NCI-H510A treated with DMSO at 0.1 percent for 48 hours (cell line): Measurements from ENCODE around the gene CPT1B.
A peak's percentile ranks its signal among the peaks of the same experiment; 100 is the strongest.
"Not testable (repeated sequence)": the region's sequence is repeated elsewhere in the genome, so short reads cannot be mapped to it uniquely, and the experiment has no call there.

ENCODE experiments used
- DNase-seq: peaks from one replicate; lab custom pipeline; 2025; lab: John Stamatoyannopoulos, UW

Gene CPT1B

GRCh38 chr22:50545522-50546325 is 32.5 kb downstream of the CPT1B start, which contains the start of gene KLHDC7B:
KLHDC7B (plus strand) TSS chr22:50545899; CDS start chr22:50546244, 345 bp downstream.
- no peak for DNase-seq

- no peak for DNase-seq
Observed at GRCh38 chr22:50544746-50545253, 33.4 kb downstream of the CPT1B start.

GRCh38 chr22:50544078-50544745 is 34.0 kb downstream of the CPT1B start:
- peak; percentile 38 for DNase-seq

- no peak for DNase-seq
Observed at GRCh38 chr22:50542416-50542927, 35.8 kb downstream of the CPT1B start.

- DNase-seq = not testable (repeated sequence)
Observed at GRCh38 chr22:50541667-50542026, 36.6 kb downstream of the CPT1B start.

- DNase-seq = no peak
Observed at GRCh38 chr22:50540381-50540780, 37.8 kb downstream of the CPT1B start.

GRCh38 chr22:50537765-50538164 is 40.5 kb downstream of the CPT1B start:
- no peak for DNase-seq

GRCh38 chr22:50536226-50536625 is 42.0 kb downstream of the CPT1B start:
- DNase-seq = no peak

- DNase-seq = no peak
Observed at GRCh38 chr22:50535113-50535512, 43.1 kb downstream of the CPT1B start.

GRCh38 chr22:50533856-50534711 is 44.1 kb downstream of the CPT1B start:
- DNase-seq = not testable (repeated sequence)

- no peak for DNase-seq
Observed at GRCh38 chr22:50532824-50533796, 45.1 kb downstream of the CPT1B start.

GRCh38 chr22:50531962-50532674 is 46.1 kb downstream of the CPT1B start:
- DNase-seq = peak; percentile 15

- no peak for DNase-seq
Observed at GRCh38 chr22:50531546-50531961, 46.7 kb downstream of the CPT1B start.

- peak; percentile 26 for DNase-seq
Observed at GRCh38 chr22:50530877-50531545, 47.2 kb downstream of the CPT1B start.

- DNase-seq = no peak
Observed at GRCh38 chr22:50530580-50530876, 47.7 kb downstream of the CPT1B start.

GRCh38 chr22:50529897-50530579 is 48.2 kb downstream of the CPT1B start, which contains the start of gene TYMP:
TYMP (minus strand) TSS chr22:50530012; CDS start chr22:50529709, 303 bp downstream.
- DNase-seq = no peak

- DNase-seq = no peak
Observed at GRCh38 chr22:50529416-50529896, 48.8 kb downstream of the CPT1B start.

GRCh38 chr22:50528682-50529415 is 49.4 kb downstream of the CPT1B start:
- DNase-seq = no peak
